GM13976 (cell line): ENCODE data around the gene ADGRL1.
A peak's percentile ranks its signal among the peaks of the same experiment; 100 is the strongest.
"Not testable (repeated sequence)": the region's sequence is repeated elsewhere in the genome, so short reads cannot be mapped to it uniquely, and the experiment has no call there.

ENCODE experiments used
- DNase-seq: peaks from one replicate; pipeline ENCODE4 v3.0.0; 2012; ENCODE audit warnings: low spot score
- CTCF ChIP-seq: IDR thresholded peaks from 2 replicates; pipeline ENCODE4 v1.5.1; 2012; ENCODE audit warnings: borderline replicate concordance, mild to moderate bottlenecking; ENCODE audit not compliant: insufficient read depth; ENCODE audit errors: extremely low read depth, missing control alignments, control extremely low read depth
- in situ Hi-C: fragments of 300-500 bp; cut with MboI; formaldehyde crosslinking; loops from one replicate; pipeline ENCODE4 v1.12.0; 2022; ENCODE audit warnings: low sequenced_read_pairs, mixed read lengths, inconsistent platforms; ENCODE audit not compliant: unreplicated experiment

The ADGRL1 gene

DNA sequence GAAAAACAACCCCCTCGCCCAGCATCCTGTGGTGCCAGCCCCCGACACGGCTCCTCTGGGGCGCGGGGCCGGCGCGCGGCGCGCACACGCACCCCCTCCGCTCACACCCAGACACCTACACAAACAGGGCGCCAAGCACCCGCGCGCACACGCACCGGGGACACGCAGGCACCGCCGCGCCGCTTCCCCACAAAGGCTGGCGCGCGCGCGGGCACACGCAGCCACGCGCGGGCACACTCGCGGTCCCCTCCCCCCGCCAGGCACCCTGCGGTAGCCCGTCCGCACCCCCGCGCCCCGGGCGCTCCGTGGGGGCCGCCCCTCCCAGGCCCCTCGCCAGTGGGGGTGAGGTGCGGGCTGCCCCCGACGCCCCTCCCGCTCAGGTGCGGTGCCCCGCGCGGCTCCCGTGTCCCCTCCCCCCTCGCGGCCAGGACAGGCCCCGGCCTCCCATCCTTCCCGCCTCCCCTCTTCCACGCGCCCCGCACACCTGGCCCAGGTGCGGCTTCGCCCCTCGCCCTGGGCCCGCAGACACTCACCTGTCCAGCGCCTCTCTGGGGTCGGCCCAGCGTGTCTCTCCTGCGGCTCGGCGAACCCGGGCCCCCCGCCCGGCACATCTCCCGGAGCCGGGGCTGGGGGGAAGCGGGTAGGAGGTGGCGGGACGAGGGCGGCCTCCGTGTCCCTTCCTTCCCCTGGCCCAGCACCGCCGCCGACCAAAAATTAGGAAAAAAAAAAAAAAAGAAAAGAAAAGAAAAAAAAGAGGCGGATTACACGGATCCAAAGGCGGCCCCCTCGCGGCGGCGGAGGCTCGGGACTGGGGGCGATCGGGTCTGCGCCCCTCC is at the start of gene ADGRL1:
TSS of gene ADGRL1 (minus strand) at position 718 of the 836 bp plus-strand sequence. CDS start 22,567 bp downstream, outside the sequence.
- DNase-seq, in situ Hi-C loops: not testable (repeated sequence)

- in situ Hi-C loops = not testable (repeated sequence)
These were observed 49.3 kb upstream of the ADGRL1 start for GRCh38 chr19:14255316-14255715.

GRCh38 chr19:14253822-14254599 is 48.0 kb upstream of the ADGRL1 start:
- in situ Hi-C loops = not testable (repeated sequence)

More at GRCh38 chr19:14255316-14255715, 49.3 kb upstream of the ADGRL1 start:
- DNase-seq = not testable (repeated sequence)

GRCh38 chr19:14252136-14252535 is 46.2 kb upstream of the ADGRL1 start:
- DNase-seq, in situ Hi-C loops: not testable (repeated sequence)

More at GRCh38 chr19:14253822-14254599, 48.0 kb upstream of the ADGRL1 start:
- not testable (repeated sequence) for DNase-seq

- no peak for DNase-seq
- TF ChIP-seq CTCF = no peak
- in situ Hi-C loops = no loop called here
These were observed 44.9 kb upstream of the ADGRL1 start for GRCh38 chr19:14250870-14251269.

DNA sequence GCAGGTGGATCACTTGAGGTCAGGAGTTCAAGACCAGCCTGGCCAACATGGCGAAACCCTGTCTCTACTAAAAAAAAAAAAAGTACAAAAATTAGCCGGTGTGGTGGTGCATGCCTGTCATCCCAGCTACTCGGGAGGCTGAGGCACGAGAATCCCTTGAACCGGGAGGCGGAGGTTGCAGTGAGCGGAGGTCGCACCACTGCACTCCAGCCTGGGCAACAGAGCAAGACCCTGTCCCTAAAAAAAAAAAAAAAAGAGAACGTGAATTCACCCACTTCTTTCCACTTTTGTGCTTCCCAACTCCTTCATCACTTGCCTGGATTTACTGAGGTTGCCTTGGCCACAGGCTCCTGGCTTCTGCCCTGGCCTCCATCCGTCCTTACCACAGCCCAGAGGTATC is 44.3 kb upstream of the ADGRL1 start:
- in situ Hi-C loops, DNase-seq: not testable (repeated sequence)

- in situ Hi-C loops, DNase-seq: not testable (repeated sequence)
These were observed 43.9 kb upstream of the ADGRL1 start for GRCh38 chr19:14249891-14250290.

DNA sequence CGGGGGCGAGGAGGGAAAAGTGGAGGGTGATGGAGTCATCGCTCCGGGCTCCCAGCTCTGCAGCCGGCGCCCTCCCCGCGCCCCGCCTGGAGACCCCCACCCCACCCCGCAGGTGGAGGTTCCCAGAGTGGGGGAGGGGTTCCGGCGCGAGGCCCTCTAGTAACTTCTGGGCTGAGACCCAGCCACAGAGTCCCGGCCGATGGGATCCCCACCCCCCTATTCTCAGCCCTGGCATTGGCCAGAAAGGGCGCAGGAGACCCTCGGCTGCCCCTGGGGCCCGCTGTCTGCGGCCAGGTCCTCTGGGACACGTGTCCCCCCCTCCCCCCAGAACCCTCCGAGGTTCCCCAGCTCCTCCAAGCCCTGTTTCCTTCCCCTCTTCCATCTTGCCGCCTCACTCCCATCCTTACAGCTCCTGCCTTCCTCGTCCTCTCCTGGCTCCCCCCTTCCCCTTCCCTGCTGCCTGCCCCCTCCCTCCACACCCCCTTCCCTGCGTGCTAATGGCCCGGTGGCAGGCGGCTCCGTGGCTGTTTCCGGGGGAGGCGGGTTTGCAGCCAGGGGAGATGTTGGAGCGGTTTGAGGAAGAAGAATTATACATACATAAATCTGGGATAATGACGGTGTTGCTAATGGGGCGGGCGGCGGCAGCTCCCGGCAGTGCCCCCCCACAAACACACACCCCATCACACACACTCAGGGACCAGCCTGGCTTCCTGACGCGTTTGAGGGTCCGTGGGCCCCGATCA is 43.2 kb upstream of the ADGRL1 start:
- in situ Hi-C loops, DNase-seq: not testable (repeated sequence)

- no peak for TF ChIP-seq CTCF
- in situ Hi-C loops = no loop called here
- DNase-seq = peak; percentile 58
These were observed 42.6 kb upstream of the ADGRL1 start for GRCh38 chr19:14248578-14249011.

DNA sequence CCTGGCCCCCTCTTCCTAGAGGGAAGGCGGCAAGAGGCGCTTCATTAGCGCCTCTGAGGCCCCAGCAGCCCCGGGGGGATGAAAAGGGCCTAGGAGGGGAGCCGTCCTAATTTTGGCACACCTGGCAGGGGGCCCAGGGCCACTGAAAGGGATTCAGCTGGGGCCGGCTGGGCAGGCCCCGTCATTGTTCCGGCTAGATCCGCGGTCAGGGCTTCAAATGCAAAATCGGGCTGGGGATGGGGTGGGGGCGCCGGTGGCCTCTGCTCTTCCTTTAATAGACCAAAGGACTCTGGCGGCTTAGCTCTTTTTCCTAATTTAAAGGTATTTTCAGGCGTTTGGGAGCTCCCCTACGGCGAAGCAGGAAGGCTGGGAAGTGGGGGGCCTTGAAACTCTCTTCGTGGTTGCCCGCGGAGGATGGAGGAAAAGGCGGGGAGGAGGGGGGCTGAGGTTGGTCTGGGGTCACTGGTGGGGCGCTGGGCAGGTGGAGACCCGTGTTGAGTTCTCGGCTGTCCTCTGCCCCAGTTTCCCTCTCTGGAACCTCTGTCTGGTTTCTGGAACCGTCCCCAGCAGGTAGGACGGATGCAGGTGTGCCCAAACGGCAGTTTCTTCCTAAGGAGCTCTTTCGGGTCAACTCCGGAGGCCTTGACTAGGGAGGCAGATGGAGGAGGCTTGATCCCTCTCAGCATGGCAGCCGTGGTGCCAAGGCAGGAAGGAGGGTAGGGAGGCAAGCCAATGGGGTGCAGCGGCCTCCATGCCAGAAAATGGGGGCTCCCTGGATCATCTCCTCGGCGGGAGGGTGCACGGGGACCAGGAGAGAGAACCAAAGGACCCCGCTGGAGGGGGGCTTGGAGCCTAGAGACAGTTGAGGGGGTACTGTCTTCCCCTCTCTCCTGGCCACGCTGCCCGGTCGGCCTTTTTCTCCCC is 41.8 kb upstream of the ADGRL1 start:
- DNase-seq = peak; percentile 44
- in situ Hi-C loops = not testable (repeated sequence)

DNA sequence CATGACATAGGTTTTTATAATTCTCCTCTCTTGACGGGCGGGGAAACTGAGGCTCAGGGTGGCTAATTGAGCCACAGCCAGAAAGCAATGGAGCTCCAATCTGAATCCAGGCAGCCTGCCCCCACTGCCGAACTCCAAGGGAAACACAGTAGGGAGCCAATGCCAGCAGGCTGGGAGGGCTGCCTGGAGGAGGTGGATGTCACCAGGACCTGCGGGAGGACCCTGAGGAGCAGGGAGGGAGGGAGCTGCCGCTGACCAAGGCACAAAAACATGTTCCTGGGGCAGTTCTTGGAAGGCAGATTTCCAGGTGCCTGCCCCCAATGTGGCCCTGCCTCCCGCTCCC is 41.2 kb upstream of the ADGRL1 start:
- DNase-seq, in situ Hi-C loops: not testable (repeated sequence)

DNA sequence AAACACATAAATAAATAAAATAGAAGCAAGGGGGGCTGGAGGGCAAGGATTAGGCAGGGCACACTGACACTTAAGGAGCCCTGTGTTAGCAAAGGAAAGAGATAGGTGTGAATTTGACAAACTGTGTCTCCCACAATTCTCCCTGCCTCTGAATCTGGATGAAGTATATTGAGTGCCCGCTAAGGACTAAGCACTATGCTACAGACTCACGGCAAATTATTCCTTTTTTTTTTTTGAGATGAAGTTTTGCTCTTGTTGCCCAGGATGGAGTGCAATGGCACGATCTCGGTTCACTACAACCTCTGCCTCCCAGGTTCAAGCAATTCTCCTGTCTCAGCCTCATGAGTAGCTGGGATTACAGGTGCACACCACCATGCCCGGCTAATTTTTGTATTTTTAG is 38.4 kb upstream of the ADGRL1 start:
- in situ Hi-C loops, DNase-seq: not testable (repeated sequence)

- DNase-seq, in situ Hi-C loops: not testable (repeated sequence)
These were observed 37.7 kb upstream of the ADGRL1 start for GRCh38 chr19:14243718-14244117.
